Endometrial microvascular endothelial cells (primary cell): ENCODE results near the gene DFFA. TPM values are rescaled to one million over a fixed set of nuclear protein-coding genes. Genes with fewer than 3 reads are reported as not detected.

ENCODE experiments used
- in situ Hi-C: cut with HindIII; loops from 2 replicates; pipeline ENCODE4 v1.10.0; 2017; ENCODE audit warnings: low sequenced_read_pairs, low pct_unique_long_range_greater_than_20kb; ENCODE audit errors: inconsistent ontology term
- total RNA-seq: library from RNA; depleted of rRNA; stranded (reverse); fragments of >200 nt; gene quantifications from one replicate; pipeline ENCODE4 v1.2.3, GENCODE V29; 2015; ENCODE audit errors: inconsistent ontology term

DFFA gene
- total RNA-seq, 1 donor from 2014 or later = 52.5 TPM

GRCh38 chr1:10415211-10415930, 57.0 kb downstream of the DFFA start:
- in situ Hi-C loops = no loop called here

- in situ Hi-C loops = no loop called here
Measured at GRCh38 chr1:10407201-10407600, 65.1 kb downstream of the DFFA start.

Other genes with a start within 250 kb of the DFFA start
- gene PGD, start 73.5 kb downstream of the DFFA start, total RNA-seq = 255 TPM
- gene CENPS, start 42.1 kb downstream of the DFFA start, total RNA-seq = 7.7 TPM
- gene CORT, start 22.5 kb downstream of the DFFA start, total RNA-seq = not detected
- 28.6 TPM for gene PEX14, start 2.4 kb upstream of the DFFA start, total RNA-seq